NCI-H1694 (cell line): ENCODE data around the gene SLC25A43.
"Not testable (repeated sequence)": the region's sequence is repeated elsewhere in the genome, so short reads cannot be mapped to it uniquely, and the experiment has no call there.

Experiments used
- DNase-seq: peaks from one replicate; lab custom pipeline; 2025; lab: John Stamatoyannopoulos, UW

Gene SLC25A43

DNA sequence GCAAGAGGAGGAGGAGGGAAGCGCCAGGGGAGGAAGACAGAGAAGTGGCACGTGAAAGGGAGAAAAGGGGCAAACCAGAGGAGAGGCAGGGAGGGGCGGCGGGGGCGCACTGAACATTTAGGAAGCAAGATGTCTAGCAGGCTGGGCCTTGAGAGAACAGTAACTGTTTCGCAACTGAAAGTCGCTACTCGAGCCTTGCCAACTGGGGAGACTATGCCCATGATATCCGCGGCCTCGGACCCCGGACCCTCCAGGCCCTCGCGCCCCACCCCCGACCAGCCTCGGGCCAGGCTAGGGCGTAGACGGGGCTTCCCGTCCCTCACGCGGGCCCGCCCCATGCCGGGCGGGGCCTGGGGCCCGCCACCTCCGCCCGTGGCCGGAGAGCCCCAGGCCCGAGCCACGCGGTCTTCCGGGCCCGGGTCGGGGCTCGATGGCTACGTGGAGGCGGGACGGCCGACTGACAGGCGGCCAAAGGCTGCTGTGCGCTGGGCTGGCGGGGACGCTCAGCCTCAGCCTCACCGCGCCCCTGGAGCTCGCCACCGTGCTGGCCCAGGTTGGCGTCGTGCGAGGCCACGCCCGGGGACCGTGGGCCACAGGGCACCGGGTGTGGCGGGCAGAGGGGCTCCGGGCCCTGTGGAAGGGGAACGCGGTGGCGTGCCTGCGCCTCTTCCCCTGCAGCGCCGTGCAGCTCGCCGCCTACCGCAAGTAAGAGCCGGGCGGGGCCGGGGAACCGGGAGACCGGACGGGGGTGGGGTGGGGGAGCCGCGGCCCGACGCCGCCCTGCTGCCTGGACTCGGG lies at the start of gene SLC25A43:
TSS of gene SLC25A43 (plus strand) at position 363 of the 798 bp plus-strand sequence. CDS start at position 431, 68 bp downstream.
- DNase-seq: no peak

DNA sequence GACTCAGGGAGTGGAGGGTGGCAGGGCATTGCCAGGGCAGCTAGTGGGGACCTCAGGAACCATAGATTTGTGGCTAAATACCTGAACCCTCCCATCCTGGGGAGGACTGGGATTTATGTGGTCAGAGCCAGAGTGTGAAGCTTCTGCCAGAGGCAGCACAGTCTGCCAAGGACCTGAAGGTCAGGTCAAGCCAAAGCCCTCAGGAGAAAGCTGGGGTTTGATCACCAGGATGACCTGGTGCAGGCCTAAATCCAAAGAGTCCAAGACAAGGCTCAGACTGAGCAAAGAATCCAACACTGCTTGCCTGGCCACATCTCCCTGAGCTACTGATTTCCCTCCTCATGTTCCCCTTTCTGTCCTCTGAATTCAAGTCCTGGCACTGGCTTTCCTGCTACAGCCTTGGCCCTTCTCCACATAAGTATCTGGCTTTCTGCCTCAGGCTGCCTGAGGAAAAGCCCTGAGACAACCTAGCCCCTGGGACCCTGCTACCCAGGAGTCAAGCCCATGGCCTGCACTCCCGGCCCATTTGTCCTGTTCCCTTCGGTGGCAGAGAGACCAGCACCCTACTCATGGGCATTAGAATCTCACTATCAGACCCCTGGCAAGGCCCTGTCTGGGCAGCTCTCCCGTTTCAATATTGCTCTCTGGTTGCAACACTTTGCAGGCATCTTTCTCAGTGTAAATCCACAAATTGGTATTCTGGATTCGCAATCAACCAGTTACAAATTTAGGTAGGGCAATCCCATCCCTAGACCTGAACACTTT lies 39.3 kb upstream of the SLC25A43 start:
- no peak for DNase-seq

DNA sequence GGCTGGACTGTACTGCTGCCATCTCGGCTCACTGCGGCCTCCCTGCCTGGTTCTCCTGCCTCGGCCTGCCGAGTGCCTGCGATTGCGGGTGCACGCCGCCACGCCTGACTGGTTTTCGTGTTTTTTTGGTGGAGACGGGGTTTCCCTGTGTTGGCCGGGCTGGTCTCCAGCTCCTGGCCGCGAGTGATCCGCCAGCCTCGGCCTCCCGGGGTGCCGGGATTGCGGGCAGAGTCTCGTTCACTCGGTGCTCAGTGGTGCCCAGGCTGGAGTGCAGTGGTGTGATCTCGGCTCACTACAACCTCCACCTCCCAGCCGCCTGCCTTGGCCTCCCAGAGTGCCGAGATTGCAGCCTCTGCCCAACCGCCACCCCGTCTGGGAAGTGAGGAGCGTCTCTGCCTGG lies 37.7 kb upstream of the SLC25A43 start:
- not testable (repeated sequence) for DNase-seq

DNA sequence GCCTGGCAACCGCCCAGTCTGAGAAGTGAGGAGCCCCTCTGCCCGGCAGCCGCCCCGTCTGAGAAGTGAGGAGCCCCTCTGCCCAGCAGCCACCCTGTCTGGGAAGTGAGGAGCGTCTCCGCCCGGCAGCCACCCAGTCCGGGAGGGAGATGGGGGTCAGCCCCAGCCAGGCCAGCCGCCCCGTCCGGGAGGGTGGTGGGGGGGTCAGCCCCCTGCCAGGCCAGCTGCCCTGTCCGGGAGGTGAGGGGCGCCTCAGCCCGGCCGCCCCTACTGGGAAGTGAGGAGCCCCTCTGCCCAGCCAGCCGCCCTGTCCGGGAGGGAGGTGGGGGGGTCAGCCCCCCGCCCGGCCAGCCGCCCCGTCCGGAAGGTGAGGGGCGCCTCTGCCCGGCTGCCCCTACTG lies 37.1 kb upstream of the SLC25A43 start:
- DNase-seq: not testable (repeated sequence)

DNA sequence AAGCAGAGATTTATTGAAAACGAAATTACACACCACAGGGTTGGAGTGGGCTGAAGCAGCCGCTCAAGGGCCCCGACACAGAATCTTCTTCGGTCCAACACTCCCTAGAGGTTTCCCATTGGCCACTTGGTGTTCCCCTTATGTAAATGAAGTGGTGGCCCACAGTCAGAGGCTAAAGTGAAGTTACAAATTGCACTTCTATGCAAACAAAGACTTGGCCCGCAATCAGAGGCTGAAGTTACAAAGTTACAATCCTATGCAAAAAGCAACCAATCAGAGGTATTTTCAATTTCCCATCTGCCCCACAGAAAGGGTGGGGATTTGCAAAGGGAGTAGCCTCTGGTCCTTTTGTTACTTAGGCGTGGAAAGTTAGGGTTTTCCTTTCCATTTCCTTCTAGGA lies 35.7 kb upstream of the SLC25A43 start:
- DNase-seq: no peak

DNA sequence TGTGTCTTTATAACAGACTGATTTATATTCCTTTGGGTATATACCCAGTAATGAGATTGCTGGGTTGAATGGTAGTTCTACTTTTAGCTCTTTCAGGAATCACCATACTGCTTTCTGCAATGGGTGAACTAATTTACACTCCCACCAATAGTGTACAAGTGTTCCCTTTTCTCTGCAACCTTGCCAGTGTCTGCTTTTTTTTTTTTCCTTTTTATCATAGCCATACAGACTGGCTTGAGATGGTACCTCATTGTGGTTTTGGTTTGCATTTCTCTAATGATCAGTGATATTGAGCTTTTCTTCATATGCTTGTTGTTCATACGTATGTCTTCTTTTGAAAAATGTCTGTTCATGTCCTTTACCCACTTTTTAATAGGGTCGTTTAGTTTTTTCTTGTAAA lies 27.3 kb upstream of the SLC25A43 start:
- DNase-seq: not testable (repeated sequence)

DNA sequence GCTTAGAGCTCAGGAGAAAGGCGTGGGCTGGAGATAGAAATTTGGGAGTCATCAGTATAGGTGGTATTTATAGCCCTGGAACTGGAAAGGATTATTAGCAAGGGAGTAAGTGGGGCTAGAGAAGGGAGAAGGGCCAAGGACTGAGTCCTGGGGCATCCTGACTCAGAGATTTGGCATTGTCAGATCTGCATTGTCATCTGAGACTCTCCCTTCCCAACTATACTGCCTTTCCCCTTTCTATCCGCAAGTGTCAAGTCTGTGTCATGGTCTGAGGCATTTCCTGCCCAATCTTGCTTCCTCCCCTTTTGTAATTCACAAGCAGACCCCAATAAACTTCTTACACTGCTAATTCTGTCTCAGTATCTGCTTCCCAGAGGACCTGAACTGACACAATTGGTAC lies 24.4 kb upstream of the SLC25A43 start:
- DNase-seq: no peak

DNA sequence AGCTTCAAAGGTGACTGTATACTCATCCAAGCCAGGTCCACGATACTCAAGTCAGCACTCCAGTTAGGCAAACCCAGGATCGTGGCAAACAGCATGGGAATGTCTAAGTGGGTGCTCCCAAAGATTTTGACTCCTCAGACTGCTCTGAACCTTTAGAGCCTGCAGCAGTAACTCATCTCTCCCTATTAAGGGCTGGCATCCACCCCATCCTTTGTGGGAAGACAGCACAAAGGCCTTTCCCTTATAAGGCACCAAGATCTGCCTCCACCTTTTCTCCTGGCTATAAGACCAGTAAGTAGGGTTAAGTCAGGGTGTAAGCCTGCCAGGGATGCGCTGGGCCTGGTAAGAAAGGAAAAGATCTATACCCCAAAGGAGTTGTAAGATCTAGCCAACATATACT lies 23.6 kb upstream of the SLC25A43 start:
- no peak for DNase-seq

DNA sequence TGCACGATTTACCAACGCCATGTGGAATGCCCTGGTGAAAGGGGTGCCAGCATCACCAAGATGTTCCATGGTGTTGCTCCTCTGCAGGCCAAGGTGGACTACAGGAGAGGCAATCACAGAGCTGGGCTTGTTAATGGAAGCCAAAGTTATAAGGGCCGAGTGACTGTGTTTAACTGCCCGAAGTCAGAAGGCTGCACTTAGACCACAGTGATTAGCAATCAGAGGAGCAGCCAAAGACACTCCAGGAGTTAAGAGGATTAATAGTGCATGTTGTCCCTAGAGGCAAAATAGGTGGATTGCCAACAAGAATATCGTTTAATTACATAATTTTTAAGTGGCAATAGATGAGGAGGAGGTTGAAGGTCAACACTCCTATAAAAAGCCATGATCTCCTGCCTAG lies 22.8 kb upstream of the SLC25A43 start:
- DNase-seq: no peak

DNA sequence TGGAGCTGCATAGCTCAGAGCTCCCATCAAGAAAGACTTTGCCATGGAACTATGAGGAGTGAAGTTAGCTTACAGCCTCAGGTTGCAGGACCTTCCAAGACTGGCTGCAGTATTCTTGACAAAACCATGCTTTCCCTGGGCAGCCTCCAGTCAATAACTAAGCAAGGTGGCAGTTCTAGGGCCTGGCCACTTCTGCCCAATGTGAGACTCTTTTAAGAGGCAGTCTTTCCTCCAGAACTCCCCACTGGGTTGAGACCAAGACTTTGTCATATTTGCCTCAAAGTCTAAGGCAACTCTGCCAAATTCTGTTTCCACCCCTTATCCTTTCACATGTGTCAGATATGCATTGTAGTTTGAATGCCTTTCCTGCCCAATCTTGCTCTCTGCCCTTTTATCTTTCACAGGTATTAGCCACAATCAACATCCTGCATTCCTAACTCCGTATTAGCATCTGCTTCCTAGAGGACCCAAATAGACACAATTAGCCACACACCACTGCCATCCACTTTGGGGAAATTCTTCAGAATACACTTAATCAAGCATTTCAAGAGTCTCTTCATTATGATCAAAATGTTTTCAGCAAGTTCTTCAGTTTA lies 17.7 kb upstream of the SLC25A43 start:
- no peak for DNase-seq

DNA sequence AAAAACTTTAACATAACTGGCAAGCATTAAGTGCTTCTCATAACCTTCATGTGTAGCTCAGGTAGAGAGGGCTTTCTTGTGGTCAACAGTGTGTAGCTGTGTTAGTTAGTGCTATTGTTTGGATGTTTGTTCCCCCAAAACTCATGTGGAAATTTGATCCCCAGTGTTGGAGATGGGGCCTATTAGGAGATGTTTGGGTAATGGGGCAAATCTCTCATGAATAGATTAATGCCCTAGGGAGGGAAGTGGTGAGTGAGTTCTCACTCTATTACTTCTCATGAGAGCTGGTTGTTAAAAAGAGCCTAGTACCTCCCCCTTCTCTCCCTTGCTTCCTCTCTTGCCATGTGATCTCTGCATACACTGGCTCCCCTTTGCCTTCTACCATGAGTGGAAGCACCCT lies 16.5 kb upstream of the SLC25A43 start:
- no peak for DNase-seq

DNA sequence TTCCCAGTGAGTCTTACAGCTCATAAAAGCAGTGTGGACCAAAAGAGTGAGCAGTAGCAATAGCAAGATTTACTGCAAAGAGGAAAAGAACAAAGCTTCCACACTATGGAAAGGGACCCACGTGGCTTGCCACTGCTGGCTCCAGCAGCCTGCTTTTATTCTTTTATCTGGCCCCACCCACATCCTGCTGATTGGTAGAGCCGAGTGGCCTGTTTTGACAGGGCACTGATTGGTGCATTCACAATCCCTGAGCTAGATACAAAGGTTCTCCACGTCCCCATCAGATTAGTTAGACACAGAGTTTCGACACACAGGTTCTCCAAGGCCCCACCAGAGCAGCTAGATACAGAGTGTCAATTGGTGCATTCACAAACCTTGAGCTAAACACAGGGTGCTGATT lies 12.5 kb upstream of the SLC25A43 start:
- not testable (repeated sequence) for DNase-seq

DNA sequence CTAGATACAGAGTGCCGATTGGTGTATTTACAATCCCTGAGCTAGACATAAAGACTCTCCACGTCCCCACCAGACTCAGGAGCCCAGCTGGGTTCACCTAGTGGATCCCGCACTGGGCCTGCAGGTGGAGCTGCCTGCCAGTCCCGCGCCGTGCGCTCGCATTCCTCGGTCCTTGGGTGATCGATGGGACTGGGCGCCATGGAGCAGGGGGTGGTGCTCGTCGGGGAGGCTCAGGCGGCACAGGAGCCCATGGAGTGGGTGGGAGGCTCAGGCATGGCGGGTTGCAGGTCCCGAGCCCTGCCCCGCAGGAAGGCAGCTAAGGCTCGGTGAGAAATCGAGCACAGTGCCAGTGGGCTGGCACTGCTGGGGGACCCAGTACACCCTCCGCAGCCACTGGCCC lies 11.7 kb upstream of the SLC25A43 start:
- DNase-seq: not testable (repeated sequence)

DNA sequence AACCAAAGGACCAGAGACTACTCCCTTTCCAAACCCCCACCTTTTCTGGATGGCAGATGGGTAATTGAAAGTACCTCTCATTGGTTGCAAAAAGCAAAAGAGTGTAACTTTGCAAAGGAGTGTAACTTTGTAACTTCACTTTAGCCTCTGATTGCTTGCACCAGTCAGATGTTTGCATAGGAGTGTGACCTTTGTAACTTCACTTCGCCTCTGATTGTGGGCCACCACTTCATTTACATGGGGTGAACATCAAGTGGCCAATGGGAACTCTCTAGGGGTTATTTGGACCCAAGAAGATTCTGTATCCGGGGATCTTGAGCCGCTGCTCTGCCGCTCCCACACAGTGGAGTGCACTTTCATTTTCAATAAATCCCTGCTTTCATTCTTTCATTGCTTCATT lies 9.9 kb upstream of the SLC25A43 start:
- DNase-seq: no peak

DNA sequence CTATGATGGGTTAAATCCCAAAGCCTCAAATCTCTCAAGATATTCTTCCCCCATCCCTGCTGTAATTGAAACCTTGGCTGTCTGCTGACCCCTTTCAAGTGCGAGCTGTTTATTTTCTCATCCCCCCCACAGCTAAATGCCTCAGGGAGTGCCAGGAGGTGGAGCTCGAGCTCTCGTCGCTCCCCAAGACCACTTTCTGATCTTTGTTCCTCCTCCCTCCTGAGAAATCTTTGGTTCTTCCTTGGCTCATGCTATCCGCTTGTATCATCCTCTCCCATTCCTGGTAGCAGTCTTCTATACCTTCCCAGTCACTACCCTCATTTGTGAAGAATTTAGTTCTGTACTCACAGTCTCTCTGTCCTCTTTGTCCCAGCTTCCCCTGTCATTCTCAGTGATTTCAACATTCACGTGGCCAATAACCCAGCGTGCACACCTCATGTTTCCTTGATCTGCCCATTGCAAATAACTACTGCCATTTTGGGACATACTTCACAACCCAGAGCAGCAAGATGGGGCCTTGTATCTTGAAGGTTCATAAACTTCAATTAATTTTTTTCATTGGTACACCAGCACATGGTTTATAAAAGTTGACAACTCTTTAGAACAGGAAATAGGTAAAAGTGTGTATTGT lies 9.2 kb upstream of the SLC25A43 start:
- DNase-seq: no peak

DNA sequence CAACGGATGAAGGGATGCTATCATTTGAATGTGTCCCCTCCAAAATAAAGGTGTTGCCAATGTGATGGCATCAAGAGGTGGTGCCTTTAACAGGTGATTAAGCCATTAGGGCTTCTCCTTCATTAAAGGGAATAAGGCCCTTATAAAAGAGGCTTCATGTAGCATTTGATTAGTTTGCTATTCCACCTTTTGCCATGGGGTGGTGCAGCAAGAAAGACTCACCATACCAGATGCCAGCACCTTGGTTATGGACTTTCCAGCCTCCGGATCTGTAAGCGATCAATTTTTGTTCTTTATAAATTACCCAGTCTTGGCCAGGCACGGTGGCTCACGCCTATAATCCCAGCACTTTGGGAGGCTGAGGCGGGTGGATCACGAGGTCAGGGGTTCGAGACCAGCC lies 7.9 kb upstream of the SLC25A43 start:
- DNase-seq: no peak

DNA sequence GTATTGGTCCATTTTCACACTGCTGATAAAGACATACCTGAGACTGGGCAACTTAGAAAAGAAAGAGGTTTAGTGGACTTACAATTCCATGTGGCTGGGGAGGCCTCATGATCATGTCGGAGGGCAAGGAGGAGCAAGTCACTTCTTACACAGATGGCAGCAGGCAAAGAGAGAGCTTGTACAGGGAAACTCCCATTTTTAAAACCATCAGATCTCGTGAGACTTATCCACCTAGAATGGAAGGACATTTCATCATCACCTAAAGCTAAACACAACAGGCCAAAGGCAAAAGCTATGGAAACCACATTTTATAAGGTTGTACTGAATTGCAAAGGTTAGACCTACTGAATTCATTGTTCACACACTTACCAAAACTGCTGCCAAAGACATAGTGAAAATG lies 6.0 kb upstream of the SLC25A43 start:
- DNase-seq: no peak

DNA sequence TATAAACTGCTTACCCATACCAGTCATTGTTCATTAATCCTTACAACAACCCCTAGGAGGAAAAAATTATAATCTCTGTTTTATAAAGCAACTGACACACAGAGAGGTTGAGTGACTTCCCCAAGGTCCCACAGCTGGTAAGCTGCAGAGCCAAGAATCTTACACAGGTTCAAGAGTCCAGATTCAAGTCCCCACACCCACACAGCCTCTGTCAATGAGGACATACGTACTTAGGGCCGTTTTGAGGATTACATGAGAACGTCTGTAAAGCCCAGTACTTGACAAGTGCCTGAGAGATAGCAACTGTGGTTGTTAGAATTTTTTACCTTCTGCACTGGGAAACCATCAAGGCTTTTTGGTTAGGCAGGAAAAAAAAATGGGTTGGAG lies 556 bp upstream of the SLC25A43 start:
- no peak for DNase-seq

DNA sequence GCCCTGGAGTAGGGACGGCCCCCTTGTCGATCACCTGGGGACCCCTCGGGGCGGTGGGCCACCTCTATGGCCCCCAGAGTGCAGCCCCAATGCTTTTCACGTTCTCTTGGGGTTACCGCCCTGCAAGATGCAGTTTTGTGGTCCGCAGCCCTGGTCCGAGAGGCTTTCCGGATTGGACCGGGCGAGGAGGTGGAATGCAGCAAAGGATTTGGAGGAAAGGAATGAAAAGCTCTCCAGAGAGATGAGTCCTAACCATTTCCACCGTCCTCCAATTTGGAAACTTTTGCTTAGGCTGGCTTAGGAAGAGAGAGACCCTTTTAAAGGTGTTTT lies 601 bp downstream of the SLC25A43 start:
- DNase-seq: no peak

DNA sequence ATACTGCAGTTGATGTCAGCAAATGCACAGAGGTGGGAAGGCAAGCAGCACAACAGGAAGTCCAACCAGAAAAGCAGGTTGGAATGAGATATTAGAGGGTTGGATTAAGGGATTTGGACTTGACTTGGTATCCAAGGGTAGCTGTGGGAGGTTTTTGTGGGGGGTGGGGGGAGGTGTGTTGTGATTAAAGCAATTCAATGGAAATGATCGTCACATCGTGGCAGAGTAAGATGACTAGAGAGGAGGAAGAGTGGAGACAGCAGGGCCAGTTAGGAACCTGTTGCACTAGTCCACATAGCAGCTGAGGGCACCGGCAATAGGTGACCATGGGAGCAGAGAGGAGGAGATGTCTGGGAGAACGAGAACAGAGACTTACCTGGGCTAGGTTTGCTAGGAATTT lies 2.4 kb downstream of the SLC25A43 start:
- DNase-seq: no peak

DNA sequence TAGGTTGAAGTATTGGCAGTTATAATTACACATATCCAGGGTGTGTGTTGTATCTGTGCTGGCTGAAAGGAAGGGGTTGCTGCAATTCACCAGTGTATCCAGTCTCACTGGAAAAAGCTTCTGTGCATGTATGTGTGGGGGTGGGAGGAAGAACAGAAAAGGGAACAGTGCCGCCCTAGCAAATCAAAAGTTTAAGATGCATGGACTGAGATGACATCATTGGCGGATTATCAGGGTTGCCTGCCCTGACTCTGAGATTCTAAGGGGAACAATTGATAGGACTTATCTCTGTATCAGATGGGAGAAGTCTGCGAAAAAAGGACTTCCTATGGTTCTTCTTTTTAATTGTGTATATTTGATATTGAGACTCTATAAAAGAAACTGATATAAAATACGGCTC lies 3.5 kb downstream of the SLC25A43 start:
- DNase-seq: no peak

DNA sequence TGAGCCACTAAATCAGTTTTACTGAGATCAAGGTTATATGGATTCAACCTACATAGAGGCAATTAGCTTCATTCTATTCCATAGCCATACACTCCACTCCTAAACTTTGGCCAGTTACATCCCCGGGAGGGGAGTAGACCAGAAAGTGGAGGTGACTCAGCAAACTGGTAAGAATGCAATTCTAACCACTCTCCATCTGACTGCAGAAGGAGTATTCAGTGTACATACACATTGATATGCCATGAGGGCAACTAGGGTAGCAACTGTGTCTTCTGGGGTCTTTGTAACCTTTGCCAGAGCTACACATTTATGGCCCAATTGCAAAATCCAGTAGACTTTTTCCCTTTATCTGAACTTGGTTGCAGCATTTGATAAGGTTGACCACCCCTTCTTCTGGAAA lies 7.6 kb downstream of the SLC25A43 start:
- no peak for DNase-seq

DNA sequence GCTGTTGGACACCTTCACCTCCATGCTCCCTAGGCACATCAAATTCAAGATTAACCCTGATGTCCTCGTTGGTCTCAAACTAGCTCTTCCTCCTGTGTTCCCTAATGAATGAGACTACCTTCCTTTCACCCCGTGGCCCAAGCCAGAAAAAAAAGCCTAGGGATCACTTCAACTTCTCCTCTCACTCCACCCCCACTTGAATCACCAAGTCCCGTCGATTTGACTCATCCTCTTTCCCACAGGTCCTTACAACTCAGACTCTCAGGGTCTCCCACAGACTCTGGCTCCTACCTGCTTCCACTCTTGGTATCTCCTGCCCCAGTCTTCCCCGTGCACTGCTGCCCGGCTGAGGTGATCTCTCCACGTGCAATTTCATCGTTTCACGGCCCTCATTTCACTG lies 8.5 kb downstream of the SLC25A43 start:
- no peak for DNase-seq
